HG03280 (cell line): Measurements from ENCODE around the gene RAPGEF6.
"Not testable (repeated sequence)": the region's sequence is repeated elsewhere in the genome, so short reads cannot be mapped to it uniquely, and the experiment has no call there.

Source experiments
- ATAC-seq: cut with Tn5 transposase; IDR thresholded peaks from one replicate; pipeline ENCODE4 v1.9.1; 2021; ENCODE audit warnings: mild to moderate bottlenecking, moderate library complexity; ENCODE audit not compliant: unreplicated experiment

The RAPGEF6 gene

DNA sequence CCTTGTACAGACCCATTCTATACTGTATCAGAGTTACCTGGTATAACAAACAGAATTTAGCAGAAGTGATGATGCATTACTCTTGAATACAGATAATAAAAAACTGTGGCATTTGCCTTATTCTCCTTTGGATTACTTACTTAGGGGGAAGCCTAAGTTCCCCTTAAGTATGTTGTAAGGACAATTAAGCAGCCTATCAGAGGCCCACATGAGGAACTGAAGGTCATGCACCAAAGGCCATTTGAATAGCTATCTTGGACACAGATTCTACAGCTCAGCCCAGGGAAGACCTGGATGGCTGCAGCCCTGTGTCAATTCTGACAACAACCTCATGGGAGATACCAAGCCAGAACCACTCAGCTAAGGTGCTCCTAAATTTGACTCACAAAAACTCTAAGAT lies 125.2 kb downstream of the RAPGEF6 start:
- no peak for ATAC-seq

- no peak for ATAC-seq
Measured at GRCh38 chr5:131505237-131505908, 129.7 kb downstream of the RAPGEF6 start.

DNA sequence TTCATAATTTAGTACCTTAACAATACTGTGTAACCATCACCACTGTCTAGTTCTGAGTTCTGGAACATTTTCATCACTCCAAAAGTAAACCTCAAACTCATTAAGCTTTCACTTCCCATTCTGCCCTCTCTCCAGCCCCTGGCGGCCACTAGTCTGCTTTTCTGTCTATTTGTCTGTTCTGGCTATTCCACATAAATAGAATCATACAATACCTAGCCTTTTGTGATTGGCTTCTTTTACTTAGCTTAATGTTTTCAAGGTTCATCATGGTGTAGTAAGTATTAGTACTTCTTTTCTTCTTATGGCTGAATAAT lies 138.7 kb downstream of the RAPGEF6 start:
- peak; percentile 93 for ATAC-seq

- ATAC-seq = peak; percentile 50
Measured at GRCh38 chr5:131495536-131496399, 139.3 kb downstream of the RAPGEF6 start.

DNA sequence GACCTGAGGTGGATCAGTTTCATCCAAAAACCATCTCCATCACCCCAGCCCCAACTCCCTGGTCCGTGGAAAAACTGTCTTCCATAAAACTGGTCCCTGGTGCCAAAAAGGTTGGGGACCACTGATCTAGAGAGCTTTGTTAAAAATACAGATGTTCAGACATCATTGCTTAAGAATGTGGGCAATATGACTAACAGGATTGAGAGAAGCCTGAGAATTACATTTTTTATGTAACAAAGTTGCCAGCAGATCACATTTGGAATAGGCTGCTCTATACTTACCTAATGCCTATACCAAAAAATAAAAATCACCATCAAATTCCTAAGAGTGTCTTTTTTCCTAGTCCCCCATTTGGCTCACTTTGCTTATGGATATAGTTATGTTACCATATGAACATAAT lies 143.3 kb downstream of the RAPGEF6 start:
- no peak for ATAC-seq

DNA sequence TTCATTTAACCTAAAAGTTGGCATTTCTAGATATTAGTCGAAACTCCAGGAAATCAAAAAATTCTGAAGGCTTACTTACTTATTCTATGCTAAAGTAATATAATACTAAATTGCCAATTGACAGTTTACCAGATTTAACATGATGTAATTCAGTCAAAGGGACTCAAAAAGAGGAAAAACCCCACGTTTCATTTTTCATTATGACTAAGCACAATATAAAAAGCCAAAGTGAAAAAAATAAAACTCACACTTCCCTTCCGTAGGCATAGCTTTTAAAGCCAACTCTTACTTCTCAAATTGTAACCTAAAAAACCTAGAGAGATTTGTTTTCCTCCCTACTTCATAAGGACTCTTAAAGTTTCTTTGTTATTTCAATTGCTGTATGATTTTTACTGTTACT lies 146.6 kb downstream of the RAPGEF6 start:
- peak; percentile 80 for ATAC-seq

DNA sequence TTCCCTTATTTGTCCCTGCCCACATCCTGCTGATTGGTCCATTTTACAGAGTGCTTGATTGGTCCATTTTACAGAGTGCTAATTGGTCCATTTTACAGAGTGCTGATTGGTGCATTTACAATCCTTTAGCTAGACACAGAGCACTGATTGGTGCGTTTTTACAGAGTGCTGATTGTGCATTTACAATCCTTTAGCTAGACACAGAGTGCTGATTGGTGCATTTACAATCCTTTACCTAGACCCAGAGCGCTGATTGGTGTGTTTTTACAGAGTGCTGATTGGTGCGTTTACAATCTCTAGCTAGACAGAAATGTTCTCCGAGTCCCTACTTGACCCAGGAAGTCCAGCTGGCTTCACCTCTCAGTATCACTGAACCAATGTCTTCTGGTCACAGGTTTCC lies 147.7 kb downstream of the RAPGEF6 start:
- ATAC-seq = not testable (repeated sequence)

- no peak for ATAC-seq
Measured at GRCh38 chr5:131482617-131483016, 152.4 kb downstream of the RAPGEF6 start.

DNA sequence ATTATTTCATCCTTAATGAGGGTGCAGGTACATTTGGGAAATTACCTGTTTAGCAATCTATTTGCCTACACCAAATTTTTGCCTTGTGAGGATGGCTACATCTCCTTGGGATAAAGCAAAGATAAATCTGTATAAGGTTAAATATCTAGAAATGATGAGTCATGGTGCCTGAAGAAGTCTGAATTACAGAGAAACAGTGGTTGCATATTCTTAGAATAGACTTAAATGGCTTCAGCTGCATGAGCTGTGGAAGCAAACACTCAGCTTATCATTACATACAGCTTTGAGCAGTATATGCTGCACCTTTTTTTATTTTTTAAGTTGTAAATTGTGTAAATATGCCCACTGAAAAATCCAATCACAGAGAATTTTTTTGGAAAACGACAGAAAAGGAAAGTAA lies 153.5 kb downstream of the RAPGEF6 start:
- no peak for ATAC-seq

- ATAC-seq = no peak
Measured at GRCh38 chr5:131475541-131475941, 159.5 kb downstream of the RAPGEF6 start.

DNA sequence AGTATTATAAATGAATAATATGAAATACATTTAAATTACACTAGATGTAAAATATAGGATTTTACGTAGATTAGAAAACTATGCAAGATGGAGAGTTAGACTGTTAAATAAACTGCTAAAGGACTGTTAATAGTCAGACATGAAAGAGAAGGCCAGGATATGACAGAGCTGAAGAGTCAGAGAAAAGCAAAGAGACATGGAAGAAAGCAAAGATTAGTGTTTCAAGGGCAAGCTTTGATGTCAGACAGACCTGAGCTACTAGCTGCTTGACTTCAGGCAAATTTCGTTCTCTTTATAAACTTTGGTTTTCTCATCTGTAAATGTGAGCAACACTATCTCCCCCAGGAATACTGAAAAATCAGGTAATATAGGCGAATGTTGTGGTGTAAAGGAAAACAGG lies 161.3 kb downstream of the RAPGEF6 start:
- ATAC-seq = no peak

DNA sequence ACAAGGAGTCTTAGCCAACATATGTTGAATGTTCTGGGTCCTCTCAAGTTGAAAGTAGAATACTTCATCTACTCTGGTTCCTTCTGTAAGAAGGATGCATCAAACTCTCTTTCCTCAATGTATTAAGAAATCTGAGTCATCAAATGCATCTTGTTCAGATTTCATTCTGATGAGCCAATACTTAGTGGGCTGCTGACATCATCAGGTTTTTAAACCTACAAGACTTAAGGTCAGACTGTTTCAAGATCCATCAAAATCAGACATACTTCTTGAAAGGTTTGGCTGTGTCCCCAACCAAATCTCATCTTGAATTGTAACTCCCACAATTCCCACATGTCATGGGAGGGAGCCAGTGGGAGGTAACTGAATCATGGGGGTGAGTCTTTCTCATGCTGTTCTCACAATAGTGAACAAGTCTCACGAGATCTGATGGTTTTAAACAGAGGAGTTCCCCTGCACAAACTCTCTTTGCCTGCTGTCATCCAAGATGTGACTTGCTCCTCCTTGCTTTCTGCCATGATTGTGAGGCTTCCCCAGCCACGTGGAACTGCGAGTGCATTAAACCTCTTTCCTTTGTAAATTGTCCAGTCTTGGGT lies 168.8 kb downstream of the RAPGEF6 start:
- ATAC-seq = no peak

DNA sequence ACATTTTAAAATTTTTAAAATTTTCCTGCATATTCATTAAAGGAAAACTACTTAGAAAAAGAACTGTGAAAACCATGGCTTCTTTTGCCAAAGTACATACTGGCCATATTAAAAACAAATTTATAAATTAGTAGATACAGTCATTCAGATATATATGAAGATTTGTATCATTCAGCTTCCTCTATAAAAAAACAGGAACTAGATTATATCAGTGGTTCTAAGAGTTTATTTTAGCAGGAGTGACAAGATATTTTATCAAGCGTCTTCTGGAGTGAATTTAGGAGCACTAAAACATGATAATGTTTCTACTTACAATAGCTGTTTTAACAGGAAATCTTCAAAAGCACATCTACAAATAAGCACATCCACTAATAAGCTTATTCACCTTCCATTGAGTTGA lies 171.4 kb downstream of the RAPGEF6 start:
- ATAC-seq = no peak

GRCh38 chr5:131462454-131462853 lies 172.6 kb downstream of the RAPGEF6 start:
- no peak for ATAC-seq

DNA sequence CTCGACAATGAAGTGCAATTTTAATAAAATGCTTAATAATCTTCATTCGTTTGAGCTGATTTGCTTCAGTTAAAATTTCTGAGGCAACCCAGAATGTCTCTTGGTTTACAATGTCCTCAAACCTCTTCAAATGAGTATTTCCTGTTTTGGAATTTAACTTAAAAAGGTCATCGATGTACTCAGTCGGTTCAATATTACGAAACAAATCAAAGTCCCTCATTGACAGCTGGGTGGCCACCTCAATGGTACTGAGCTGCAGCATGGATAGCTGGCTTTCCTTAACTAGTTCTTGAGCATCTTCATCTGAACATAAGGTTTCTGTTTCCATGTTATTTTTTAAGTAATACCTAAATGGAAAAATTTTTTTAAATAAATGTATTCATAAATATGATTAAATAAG lies 173.3 kb downstream of the RAPGEF6 start:
- ATAC-seq = no peak

DNA sequence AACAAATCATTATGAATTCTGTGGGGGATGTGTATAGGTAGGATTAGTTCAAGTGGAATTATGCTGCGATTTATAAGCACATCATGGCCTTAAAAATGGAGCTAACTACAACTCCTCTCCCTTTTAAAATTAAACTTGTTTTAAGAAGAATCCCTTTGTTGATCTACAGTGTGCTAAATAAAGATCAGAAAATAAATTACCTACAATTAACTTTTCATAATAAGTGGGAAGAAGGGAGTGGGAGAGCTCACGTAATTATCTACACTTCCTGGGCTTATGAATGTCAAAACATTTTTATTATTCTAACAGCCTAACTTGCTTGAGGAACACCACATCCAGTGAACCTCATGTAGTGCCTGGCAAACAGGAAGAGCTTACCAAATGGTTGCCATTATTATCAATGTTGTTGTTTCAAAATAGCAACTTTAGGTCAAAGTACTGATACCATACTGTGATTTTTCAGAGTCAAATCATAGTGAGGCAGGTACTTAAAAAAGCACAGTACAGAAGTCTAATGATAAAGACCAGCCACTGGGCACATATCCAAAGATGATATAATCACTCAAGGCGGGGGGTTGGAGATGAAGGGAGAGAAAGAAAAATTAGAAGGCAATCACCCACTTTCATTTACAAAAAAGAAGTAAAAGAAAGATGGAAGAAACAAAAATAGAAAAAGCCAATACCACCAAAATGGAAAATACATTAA lies 174.0 kb downstream of the RAPGEF6 start:
- ATAC-seq = no peak

DNA sequence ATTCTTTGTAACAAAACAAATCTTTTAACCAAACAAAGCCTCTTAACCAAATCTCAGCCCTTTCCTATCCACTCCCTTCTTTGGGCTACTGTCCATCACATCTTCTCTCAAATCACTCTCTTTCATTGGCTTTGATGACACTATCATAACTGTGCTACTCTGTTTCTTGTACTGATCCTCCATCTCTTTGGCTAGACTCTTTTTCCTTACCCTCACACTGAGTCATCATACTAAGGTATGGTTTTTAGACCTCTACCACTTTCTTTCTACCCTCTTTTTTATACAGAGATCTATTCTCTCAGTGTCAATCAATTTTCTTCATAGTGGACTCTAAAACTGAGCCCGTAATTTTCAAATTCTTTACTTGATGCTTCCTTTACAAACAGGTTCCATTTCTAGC lies 174.9 kb downstream of the RAPGEF6 start:
- ATAC-seq = no peak

DNA sequence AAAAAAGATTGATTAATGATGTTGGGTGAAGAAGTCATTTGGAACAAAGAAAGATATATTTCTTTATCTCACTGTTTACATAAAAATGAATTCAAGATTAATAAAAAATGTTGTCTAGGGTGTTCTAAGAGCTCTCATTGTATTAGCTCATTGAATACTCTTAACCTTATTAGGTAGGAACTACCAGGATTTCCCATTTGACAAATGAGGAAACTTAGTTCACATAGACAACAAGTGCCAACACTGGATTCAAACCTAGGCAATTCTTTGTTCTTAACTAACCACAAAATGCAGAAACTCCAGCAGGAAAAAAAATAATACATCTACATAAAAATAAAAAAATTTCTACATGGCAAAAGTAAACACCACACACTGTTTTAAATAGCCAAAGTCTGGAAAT lies 175.8 kb downstream of the RAPGEF6 start:
- ATAC-seq = no peak

- ATAC-seq = no peak
Measured at GRCh38 chr5:131457193-131457592, 177.8 kb downstream of the RAPGEF6 start.

DNA sequence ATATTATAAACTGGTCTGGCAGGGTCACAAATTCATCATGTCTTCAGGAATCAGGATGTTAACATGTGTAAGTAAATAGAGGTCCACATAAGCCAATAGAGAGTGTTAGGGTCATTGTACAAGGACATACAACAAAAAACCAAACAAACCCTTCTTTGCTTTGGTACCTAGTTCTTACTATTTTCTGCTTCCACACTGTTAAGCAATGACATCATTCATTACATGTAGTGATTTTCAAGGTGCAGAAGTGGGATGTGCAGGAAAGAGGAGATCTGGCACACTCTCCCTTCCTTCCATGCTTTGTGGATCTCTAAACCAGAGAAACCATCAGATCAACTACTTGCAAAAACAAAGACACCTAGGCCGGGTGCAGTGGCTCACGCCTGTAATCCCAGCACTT lies 184.1 kb downstream of the RAPGEF6 start:
- no peak for ATAC-seq

GRCh38 chr5:131441184-131441583 lies 193.8 kb downstream of the RAPGEF6 start:
- no peak for ATAC-seq

DNA sequence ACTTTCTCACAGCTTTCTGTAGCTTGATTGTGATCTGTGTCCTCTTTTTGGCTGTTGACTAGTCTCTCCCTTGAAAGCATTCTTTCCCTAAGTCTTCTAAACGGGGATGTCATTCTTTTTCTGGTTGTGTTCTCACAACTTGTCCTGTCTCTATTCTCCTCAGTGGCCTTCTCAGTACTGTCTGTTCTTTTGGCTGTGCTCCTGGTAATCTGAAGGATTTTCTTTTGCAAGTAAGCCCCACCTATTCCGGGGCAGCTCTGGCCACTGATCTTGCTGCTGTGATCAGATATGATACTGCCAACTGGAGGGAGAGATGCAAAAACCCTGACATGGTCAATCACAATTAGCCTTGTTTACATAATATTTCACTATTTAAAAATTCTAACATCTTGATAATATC lies 198.9 kb downstream of the RAPGEF6 start:
- no peak for ATAC-seq
